BJ (cell line): ENCODE data around the gene TSC2. TPM values are rescaled to one million over a fixed set of nuclear protein-coding genes. Genes with fewer than 3 reads are reported as not detected.

ENCODE experiments used
- CTCF ChIA-PET: fragments of 350-600 bp; formaldehyde crosslinking; extraction: SDS; loops from one replicate; lab custom pipeline; 2021; ENCODE audit warnings: antibody characterized with exemption, inconsistent platforms; lab: Yijun Ruan, JAX
- POLR2A ChIA-PET: fragments of 300-600 bp; sonication (Branson Sonifier 250); formaldehyde crosslinking; extraction: SDS; loops from one replicate; lab custom pipeline; 2021; ENCODE audit warnings: antibody characterized with exemption; lab: Charles Lee
- DNase-seq: peaks from one replicate; pipeline ENCODE4 v3.0.0-alpha.2; 2011; ENCODE audit warnings: low read depth
- H3K27me3 ChIP-seq: 2 replicates; pipeline ENCODE4 v1.6.0; 2011; ENCODE audit warnings: low read length; ENCODE audit not compliant: control insufficient read depth, insufficient read depth
- H3K36me3 ChIP-seq: 2 replicates; pipeline ENCODE4 v1.5.1; 2011; ENCODE audit warnings: low read length; ENCODE audit not compliant: control insufficient read depth, insufficient read depth
- H3K4me3 ChIP-seq: 2 replicates; pipeline ENCODE4 v1.5.1; 2011; ENCODE audit warnings: low read depth, mild to moderate bottlenecking, control low read depth, low read length
- CTCF ChIP-seq: IDR thresholded peaks from 2 replicates; pipeline ENCODE4 v1.5.1; 2011; ENCODE audit warnings: low read depth, mild to moderate bottlenecking, control low read depth, inconsistent platforms, low read length, moderate library complexity; ENCODE audit not compliant: insufficient read depth
- polyA plus RNA-seq: library from polyadenylated mRNA; depleted of rRNA; stranded (reverse); fragments of >200 nt; gene quantifications from 2 replicates; pipeline ENCODE4 v1.2.3, GENCODE V29; 2011

The TSC2 gene
- polyA plus RNA-seq, 1 experiment, result 66.3 TPM

- no peak for TF ChIP-seq CTCF
- ChIA-PET POLR2A (no interaction called here), CTCF (interaction anchor here (1.2 to 4.1 kb wide), 2 partner anchors 139 to 251 kb away, joined by 3 to 30 read pairs; no protein-coding TSS in a partner anchor)
- DNase-seq, result no peak
- Histone ChIP-seq H3K27me3 (no peaks in the 10 kb centered on the region), H3K4me3 (no peak overlapping the region), H3K36me3 (peaks cover 53% of the 10 kb centered on the region)
Observed at GRCh38 chr16:2001035-2001434, 46.8 kb upstream of the TSC2 start.

GRCh38 chr16:2001456-2002355 is 46.1 kb upstream of the TSC2 start:
- Histone ChIP-seq H3K4me3 (no peak overlapping the region), H3K27me3 (no peaks in the 10 kb centered on the region), H3K36me3 (peaks cover 56% of the 10 kb centered on the region)
- DNase-seq, result no peak
- ChIA-PET CTCF (interaction anchor here (1.2 to 4.1 kb wide), 2 partner anchors 139 to 250 kb away, joined by 3 to 30 read pairs; no protein-coding TSS in a partner anchor), POLR2A (no interaction called here)
- no peak for TF ChIP-seq CTCF

GRCh38 chr16:2002406-2003230 is 45.2 kb upstream of the TSC2 start:
- ChIA-PET CTCF (interaction anchor here (0.6 to 4.1 kb wide), 10 partner anchors 7 to 150 kb away, joined by 3 to 30 read pairs (median 4); no protein-coding TSS in a partner anchor), POLR2A (no interaction called here)
- Histone ChIP-seq H3K4me3 (no peak overlapping the region), H3K36me3 (peaks cover 59% of the 10 kb centered on the region), H3K27me3 (no peaks in the 10 kb centered on the region)
- DNase-seq, result no peak
- TF ChIP-seq CTCF, result no peak

- CTCF ChIA-PET, result interaction anchor here (0.6 to 4.1 kb wide), 23 partner anchors 8 to 157 kb away, joined by 3 to 30 read pairs (median 4); partner anchors contain the start of genes MSRB1, NPW, NTHL1 and PKD1
- H3K36me3 ChIP-seq, result peaks cover 56% of the 10 kb centered on the region
- H3K27me3 ChIP-seq, result no peaks in the 10 kb centered on the region
- POLR2A ChIA-PET, result no interaction called here
- no peak for TF ChIP-seq CTCF
- DNase-seq, result no peak
- H3K4me3 ChIP-seq, result no peak overlapping the region
Observed at GRCh38 chr16:2003231-2003826, 44.5 kb upstream of the TSC2 start.
